ENCODE results near the gene CLEC3B. TPM values are rescaled to one million over a fixed set of nuclear protein-coding genes. Genes with fewer than 3 reads are reported as not detected.

CLEC3B gene
- total RNA-seq, 1 donor from 2014 or later = 41.7 TPM

GRCh38 chr3:45008117-45008516 lies 18.0 kb upstream of the CLEC3B start:
- no peaks in the 10 kb centered on the region for H3K9me3 ChIP-seq
- TF ChIP-seq, protein P1, sequence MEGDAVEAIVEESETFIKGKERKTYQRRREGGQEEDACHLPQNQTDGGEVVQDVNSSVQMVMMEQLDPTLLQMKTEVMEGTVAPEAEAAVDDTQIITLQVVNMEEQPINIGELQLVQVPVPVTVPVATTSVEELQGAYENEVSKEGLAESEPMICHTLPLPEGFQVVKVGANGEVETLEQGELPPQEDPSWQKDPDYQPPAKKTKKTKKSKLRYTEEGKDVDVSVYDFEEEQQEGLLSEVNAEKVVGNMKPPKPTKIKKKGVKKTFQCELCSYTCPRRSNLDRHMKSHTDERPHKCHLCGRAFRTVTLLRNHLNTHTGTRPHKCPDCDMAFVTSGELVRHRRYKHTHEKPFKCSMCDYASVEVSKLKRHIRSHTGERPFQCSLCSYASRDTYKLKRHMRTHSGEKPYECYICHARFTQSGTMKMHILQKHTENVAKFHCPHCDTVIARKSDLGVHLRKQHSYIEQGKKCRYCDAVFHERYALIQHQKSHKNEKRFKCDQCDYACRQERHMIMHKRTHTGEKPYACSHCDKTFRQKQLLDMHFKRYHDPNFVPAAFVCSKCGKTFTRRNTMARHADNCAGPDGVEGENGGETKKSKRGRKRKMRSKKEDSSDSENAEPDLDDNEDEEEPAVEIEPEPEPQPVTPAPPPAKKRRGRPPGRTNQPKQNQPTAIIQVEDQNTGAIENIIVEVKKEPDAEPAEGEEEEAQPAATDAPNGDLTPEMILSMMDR (IDR thresholded peaks at IDR 0.05) = no peak
- no peak for TF ChIP-seq POLR2AphosphoS5 (IDR thresholded peaks at IDR 0.05; ENCODE audit: insufficient read depth in 1 of 2, low read depth in 1 of 2)
- no peak for TF ChIP-seq POLR2A (IDR thresholded peaks at IDR 0.05)
- H3K4me1 ChIP-seq = peaks cover 40% of the 10 kb centered on the region
- intact Hi-C loops (cut with DNase I) = no loop called here
- no peak for DNase-seq (ENCODE audit: extremely low spot score in 2 of 2)
- H3K27me3 ChIP-seq = no peaks in the 10 kb centered on the region
- H3K4me3 ChIP-seq = no peak overlapping the region
- peak overlapping the region; percentile 87 for H3K27ac ChIP-seq
- peaks cover 0 to 13% of the 10 kb centered on the region in 2 donors for H3K36me3 ChIP-seq

DNA sequence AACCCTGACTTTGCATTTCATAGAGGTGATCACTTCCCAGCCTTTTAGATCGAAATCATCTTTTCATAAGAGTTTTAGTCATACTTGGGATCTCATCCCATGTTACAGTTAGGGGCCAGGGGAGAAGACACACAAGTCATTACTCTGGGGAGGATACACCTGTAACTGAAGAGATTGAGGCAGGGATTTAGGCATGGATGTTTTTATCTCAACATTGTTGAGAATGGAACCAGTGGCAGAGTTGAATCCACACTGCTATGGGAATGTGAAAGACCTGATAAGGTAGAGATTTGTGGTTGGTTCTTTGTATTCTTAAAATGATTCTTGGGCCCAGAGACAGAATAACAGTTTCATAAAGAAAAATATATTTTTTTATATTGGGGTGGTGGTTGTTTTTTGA lies 16.2 kb upstream of the CLEC3B start:
- no peaks in the 10 kb centered on the region for H3K9me3 ChIP-seq
- intact Hi-C loops (cut with DNase I) = no loop called here
- no peak for DNase-seq (ENCODE audit: extremely low spot score in 2 of 2)
- H3K36me3 ChIP-seq = peaks cover 0 to 6% of the 10 kb centered on the region in 2 donors
- H3K4me3 ChIP-seq = no peak overlapping the region
- H3K4me1 ChIP-seq = peaks cover 55% of the 10 kb centered on the region
- no peaks in the 10 kb centered on the region for H3K27me3 ChIP-seq
- TF ChIP-seq POLR2AphosphoS5 (IDR thresholded peaks at IDR 0.05; ENCODE audit: insufficient read depth in 1 of 2, low read depth in 1 of 2) = no peak
- TF ChIP-seq, protein P1 (IDR thresholded peaks at IDR 0.05) = no peak
- H3K27ac ChIP-seq = peak overlapping the region; percentile 87

DNA sequence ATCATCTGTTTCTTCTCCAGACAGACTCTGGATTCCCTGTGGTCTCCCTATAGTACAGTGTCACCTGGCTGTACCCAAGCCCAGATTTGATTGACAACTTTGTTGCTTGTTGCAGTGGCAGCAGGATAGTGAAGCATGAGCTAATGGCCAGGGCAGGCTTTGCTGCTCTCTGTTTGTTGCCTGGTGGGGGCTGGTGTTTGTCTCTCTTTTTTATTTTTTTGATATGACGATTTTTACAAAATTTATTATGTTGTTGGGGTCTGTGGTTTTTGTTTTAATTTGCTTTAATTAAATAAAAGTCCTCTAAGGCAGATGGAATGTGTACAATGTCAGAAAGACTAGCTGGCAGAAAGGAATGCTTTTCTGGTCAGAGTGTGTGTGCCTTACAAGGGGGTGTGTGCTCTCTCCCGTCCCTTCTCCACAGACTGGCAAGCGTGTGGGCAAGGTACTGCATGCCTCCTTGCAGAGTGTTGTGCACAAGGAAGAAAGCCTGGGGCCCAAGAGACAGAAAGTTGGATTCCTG lies 15.2 kb upstream of the CLEC3B start:
- Histone ChIP-seq H3K4me1 (peaks cover 55% of the 10 kb centered on the region), H3K27ac (peak overlapping the region; percentile 87), H3K36me3 (peaks cover 0 to 4% of the 10 kb centered on the region in 2 donors)

DNA sequence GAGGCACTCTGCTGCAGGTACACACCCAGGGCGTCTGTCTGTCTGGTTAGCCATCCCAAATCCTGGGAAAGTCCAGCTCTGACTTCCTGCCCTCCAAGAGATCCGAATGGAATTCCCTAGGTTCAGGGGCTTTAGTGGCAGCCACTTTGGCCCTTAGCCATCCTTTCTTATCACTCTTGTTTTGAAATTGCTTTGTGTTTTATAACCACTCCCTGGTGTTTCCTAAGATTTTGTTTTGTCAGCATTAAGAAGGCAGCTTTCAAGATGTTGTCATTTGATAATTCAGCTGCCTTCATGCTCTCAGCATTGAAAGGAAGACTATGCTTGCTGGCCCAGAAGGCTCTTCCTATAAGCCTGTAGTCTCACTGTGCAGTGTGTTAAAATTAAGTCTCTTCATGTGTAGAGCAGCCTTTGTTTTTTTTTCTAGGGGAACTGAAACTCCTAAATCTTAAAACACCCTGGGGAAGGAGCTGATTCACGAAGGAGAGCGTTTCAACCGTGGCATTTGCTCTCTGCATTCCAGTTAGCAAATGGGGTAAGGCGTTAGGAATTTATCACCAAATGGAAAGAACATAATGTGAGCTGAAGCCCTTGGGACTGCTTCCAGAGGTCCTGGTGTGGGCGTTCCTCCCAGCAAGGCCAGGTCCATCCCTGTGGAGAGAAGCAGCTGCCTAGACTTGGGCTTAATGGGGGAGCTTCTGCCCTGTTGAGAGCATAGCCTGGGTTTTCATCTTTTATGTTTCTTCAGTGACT lies 14.2 kb upstream of the CLEC3B start:
- TF ChIP-seq POLR2AphosphoS5 (IDR thresholded peaks at IDR 0.05; ENCODE audit: insufficient read depth in 1 of 2, low read depth in 1 of 2) (peak; percentile 17 to 80), POLR2A (IDR thresholded peaks at IDR 0.05) (no peak)
- TF ChIP-seq, protein P1 (IDR thresholded peaks at IDR 0.05) = no peak
- Histone ChIP-seq H3K27ac (peak overlapping the region; percentile 87), H3K9me3 (no peaks in the 10 kb centered on the region), H3K4me1 (peaks cover 65% of the 10 kb centered on the region), H3K27me3 (no peaks in the 10 kb centered on the region), H3K36me3 (peaks cover 0 to 4% of the 10 kb centered on the region in 2 donors), H3K4me3 (peak overlapping the region in 1 of 2 donors; percentile 9)
- DNase-seq (ENCODE audit: extremely low spot score in 2 of 2) = no peak
- intact Hi-C loops (cut with DNase I) = no loop called here

More for the DNA sequence above, 15.2 kb upstream of the CLEC3B start:
- DNase-seq (ENCODE audit: extremely low spot score in 2 of 2) = no peak
- intact Hi-C loops (cut with DNase I) = no loop called here
- no peak overlapping the region for H3K4me3 ChIP-seq
- TF ChIP-seq POLR2A (IDR thresholded peaks at IDR 0.05) (no peak), POLR2AphosphoS5 (IDR thresholded peaks at IDR 0.05; ENCODE audit: insufficient read depth in 1 of 2, low read depth in 1 of 2) (no peak)
- TF ChIP-seq, protein P1 (IDR thresholded peaks at IDR 0.05) = no peak
- no peaks in the 10 kb centered on the region for H3K27me3 ChIP-seq
- no peaks in the 10 kb centered on the region for H3K9me3 ChIP-seq

- Histone ChIP-seq H3K36me3 (peaks cover 0 to 4% of the 10 kb centered on the region in 2 donors), H3K27ac (peak overlapping the region; percentile 87), H3K4me3 (no peak overlapping the region), H3K27me3 (no peaks in the 10 kb centered on the region), H3K9me3 (no peaks in the 10 kb centered on the region), H3K4me1 (peaks cover 71% of the 10 kb centered on the region)
- no peak for DNase-seq (ENCODE audit: extremely low spot score in 2 of 2)
- intact Hi-C loops (cut with DNase I) = no loop called here
- TF ChIP-seq POLR2A (IDR thresholded peaks at IDR 0.05) (no peak), POLR2AphosphoS5 (IDR thresholded peaks at IDR 0.05; ENCODE audit: insufficient read depth in 1 of 2, low read depth in 1 of 2) (no peak)
- TF ChIP-seq, protein P1 (IDR thresholded peaks at IDR 0.05) = no peak
These were observed 13.5 kb upstream of the CLEC3B start for GRCh38 chr3:45012577-45012976.
